GM19372 (cell line): Measurements from ENCODE around the gene ADGRA3.

Experiments
- ATAC-seq: cut with Tn5 transposase; IDR thresholded peaks from one replicate; pipeline ENCODE4 v1.9.1; 2021; ENCODE audit warnings: mild to moderate bottlenecking, low read depth, moderate library complexity; ENCODE audit not compliant: unreplicated experiment

Gene ADGRA3

DNA sequence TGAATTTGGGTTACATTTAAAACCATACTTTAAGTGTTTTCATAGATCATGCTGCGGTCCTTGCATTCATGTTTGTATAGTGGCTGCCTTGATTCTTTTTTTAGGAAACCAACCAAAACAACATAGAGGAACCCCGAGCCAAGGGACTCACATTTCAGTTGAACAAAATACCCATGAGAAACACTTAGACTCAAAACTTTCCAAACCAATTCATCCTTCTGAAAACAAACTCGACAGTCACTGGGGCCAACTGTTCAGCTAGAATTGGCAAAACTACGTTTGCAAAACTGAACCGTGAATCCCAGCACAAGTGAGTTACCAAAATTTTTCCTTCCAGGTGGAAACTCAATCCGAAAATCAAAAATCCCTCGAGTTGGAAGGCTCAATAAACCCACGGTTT, 1.4 kb downstream of the ADGRA3 start:
- ATAC-seq = no peak

DNA sequence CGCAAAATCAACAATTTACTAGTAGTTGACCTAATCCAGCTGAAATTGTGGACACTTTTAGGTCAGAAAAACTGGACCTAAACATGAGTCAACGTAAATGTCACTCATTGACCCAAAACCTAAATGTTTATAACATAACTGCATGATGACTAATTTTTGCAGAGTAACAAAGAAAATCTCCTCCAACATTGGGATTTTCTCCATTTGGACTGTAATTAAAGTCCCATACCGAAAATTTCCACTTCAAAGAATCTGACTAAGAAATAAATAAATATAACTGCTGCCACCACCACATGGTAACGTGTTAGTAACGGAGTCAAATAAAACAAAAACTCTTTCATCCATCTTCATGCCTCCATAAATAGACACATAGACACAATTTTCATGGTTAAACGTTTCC, 1.9 kb downstream of the ADGRA3 start:
- ATAC-seq = no peak

DNA sequence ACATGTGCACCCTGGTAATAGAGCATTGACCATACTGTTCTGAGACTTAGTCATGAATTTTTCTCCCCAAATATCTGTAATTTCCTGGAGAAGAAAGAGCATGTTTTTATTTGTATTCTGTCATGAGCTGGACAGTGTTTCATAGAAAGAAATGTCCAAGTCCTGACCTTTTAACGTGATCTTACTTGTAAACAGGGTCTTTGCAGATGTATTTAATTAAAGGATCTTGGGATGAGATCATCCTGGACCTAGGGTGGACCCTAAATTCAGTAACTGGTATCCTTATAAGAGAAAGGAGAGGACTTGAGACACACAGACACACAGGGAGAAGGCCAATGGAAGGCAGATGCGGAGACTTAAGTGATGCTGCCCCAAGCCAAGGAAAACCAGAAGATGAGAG, 3.6 kb downstream of the ADGRA3 start:
- ATAC-seq = no peak

DNA sequence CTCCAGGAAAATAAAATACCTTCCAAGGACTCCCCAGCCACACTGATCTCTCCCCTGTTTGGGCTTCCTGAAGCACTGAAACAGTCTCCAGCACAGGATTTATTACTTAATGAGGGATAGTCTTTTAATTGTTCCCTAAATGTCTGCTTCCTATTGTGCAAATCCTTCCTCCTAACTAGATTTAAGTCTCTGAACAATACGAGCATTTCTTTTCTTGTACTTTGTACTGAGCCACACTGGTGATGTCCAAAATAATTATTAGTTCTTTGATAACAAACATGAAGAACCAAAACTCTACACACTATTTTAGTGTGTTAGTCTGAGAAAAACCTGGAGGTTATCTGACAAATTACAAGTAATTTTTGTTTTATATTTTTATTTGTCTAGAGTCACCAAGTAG, 5.1 kb downstream of the ADGRA3 start:
- no peak for ATAC-seq

DNA sequence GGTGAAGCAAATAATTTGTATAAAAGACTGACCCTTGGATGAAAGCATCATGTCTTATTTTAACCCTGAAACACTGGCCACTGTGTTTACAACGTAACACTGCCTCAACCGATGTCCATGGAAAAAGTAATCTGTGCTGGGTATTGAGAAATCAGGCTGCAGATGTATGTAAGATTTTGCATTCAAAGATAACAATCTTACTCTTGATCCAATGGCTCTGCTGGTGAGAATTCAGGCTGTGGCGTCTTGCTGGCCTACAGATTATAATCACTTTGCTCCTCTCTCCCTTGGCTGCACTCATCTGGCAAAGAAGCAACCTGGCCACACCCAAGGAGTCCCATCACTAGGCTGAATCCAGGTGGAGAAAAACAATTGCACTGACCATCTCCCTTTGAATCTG, 7.5 kb downstream of the ADGRA3 start:
- no peak for ATAC-seq

DNA sequence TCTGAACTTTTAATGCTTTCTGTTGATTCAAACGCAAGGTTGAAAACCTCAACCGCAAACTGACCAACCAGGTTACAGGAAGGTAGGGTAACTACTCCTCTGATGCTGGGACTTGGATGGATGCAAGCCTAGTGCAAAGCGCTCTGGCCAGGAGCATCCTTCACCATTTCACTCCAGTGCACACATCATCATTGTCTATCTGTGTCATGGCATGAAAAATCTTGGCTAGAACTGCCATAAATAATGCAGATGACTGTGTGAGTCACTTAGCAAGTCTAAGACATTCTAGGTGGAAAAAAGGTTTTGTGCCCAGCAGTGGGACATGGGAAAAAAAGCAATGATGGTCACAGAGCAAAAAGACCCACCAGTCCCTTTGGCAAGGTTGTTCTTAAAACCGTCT, 10.9 kb downstream of the ADGRA3 start:
- ATAC-seq = no peak

DNA sequence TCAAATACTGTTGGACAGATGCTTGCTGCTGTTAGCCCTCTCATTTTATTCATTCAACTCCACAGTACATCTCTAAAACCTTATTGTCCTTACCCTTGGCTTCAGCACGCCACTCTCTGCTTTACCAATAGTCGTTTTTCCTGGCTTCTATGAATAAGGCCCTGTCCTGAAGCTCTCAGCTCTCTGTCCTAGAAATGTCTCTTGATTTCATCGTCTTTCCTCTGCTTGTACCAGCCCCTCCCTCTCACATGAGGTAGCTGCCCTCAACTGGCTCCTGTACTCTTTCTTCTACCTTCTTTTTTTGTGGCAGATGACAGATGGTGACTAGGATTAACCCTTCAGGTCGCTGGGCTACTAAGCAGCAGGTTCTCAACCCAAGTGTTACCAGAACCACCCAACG, 11.4 kb downstream of the ADGRA3 start:
- no peak for ATAC-seq

DNA sequence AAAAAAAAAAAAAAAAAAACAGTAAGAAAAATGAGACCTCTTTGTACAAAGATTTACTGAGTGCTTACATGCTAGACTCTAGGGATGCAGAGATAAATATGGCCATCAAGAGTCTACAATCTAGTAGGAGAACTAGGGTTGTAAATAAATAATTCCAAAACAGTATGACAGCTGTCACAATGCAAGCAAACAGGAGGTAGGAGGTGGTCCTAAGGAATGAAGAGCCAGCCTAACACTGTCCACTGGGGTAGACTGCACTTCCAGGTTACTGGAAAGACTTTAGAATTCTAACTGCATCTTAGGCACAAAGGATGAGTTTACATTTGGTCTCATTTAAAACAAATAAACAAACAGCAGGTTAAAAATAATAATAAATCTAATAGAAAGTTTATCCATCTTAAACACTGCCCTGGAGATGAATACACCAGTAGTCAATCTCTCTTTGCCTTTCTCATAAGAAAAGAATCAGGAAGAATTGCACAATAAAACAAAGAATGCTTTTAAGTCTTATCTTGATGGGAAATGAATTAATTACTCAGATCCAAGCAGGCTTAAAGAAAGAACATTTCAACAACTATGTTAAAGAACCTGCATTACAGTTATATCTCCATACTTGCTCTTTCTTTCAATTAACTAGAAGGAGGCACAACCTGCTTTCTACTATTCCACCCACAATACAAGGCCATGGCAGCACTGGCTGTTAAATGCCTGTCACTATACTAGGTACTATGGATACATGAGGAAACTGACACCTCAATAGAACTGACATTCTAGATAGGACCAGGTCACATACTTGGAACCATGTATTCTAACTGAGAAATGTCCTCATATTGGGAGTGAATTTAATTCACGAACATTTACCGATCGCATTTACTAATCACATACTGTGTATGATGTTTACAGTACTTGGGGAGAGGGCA, 12.7 kb downstream of the ADGRA3 start:
- no peak for ATAC-seq

DNA sequence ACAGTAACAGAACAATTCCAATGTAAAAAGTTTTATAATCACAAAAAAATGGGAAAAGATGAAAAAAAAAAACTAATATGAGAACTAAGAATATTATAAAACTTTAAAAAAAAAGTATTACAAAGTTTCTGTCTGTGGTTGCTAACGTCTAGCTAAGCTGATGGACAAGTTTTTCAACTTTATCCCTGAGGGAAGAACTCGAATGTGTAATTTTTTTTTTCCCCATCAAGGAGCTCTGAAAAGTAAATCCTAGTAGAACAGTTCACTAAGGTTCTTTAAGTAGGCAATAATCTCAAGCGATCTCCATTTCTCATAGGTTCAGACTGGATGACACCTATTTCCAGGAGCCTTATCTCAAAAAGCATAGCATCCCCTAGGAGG, 14.2 kb downstream of the ADGRA3 start:
- ATAC-seq = no peak

DNA sequence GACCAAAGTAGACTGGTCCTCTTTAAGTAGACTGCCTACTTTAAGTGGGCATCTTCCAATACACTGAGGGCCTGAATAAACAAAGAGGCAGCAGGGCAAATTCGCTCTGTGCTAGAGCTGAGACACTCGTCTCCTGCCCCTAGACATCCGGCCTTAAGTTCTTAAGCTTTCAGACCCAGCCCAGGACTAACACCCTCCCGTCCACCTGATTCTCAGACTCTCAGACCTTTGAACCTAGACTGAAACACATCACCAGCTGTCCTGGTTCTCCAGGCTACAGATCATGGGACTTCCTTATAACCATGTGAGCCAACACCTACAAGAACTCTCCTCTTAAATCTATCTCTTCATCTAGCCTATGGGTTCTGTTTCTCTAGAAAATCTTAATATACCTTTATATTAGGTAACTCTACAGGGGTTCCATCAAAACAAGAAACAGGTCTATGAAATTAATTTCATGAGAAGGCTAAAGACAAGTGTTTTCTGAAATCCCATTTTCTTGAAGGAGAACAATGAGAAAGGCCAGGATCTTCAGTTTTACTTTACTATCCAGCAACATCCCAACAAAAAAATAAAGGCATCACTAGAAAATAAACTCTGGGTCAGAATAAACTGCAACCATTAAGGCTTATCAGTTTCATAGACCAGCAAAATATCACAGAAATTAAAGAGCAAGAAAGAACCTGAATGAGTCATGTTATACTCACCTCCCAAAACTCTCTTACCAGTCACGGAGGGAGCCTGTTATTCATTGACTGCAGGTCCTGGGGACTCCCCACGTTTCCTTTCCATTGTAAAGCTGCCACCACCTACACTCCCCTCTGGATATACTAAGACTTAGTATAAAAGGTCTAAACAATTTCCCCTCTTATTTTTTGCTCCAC, 14.8 kb downstream of the ADGRA3 start:
- no peak for ATAC-seq

DNA sequence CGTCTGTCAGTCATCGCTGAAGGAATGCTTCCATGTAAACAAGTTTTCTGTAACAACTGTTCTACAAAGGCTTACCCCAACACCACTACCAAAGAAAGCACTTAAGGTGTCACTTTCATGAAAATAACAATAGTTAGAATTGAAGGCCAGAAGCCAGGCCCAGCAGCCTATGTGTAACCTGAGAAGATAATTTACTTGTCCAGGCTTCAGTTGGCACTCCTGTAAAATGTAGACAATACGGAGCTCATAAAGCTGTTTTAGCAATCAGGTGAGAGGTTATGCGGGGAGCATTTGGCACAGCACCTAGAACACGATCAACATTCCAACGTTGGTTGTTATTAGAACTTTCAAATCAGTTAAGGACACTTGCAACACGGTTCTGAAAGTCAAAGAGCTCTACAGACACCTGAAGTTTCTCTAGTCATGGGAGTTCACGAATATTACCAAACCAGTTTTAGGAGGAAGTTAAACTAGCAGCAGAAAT, 15.7 kb downstream of the ADGRA3 start:
- ATAC-seq = no peak

DNA sequence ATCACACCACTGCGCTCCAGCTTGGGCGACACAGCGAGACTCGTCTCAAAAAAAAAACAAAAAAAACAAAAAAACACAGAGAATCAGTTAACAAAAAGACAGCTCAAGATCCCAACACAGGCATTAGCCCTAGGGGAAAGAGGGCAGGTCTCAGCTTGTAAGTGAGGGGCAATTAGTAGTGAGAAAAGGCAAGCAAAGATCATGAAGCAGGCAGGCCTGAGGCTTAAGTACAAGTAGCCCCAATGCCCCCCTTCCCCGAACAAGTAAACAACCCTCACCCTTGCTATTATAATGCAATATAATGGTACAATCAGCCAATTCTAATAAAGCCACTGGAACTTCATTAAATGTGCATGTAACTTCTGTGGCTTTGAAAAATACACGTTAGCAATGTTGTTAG, 17.0 kb downstream of the ADGRA3 start:
- ATAC-seq = no peak

DNA sequence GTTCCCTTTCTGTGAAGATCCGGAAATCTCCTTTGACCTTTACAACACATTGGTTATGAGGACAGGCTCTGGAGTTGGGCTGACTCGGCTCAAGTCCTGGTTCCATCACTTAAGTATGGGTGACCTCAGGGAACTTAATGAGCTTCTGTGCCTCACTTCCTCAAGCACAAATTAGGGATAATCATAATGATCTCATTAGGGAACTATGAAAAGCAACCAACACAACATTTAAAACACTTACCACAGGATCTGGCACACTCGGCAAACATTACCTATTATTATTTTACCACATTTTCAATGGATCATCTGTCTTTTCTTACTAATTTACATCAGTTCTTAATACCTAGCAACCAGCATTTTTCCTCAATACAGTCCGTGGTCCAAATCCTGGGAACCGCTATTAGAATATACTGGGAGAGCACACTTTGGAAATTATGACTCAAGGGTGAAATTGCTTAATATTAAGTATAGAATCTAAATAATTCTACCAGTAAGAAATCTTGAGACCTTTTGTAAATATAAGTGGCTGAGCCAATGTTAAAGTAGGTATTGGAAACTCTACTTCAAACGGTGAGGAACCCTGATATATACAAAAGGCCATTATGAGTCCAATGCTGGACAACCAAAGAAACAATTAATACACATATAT, 19.6 kb downstream of the ADGRA3 start:
- ATAC-seq = no peak

DNA sequence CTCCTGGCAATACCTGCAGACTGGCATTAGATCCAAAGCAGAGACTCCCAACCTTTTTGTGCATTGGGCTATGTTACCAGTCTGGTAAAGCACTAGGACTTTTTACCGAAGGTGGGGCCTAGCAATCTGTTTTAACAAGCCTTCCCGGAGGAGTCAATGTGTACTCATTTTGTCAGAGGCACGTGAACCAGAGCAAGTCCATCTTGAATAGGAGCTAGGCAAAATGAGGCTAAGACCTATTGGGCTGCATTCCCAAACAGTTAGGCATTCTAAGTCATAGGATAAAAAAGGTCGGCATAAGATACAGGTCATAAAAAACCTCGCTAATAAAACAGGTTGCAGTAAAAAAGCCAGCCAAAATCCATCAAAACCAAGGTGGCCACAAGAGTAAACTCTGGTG, 22.3 kb downstream of the ADGRA3 start:
- no peak for ATAC-seq

DNA sequence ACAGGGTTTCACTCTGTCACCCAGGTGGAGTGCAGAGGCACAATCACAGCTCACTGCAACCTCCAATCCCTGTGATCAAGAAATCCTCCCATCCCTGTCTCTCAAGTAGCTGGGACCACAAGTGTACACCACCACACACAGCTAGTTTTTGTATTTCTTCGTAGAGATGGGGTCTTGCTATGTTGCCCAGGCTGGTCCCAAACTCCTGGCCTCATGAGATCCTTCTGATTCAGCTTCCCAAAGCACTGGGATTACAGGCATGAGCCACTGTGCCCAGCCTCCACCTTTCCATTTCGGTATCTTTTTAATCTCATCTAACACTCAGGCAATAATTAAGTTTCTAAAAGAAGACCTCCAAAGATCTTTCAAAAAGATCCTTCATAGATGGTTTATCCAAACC, 22.9 kb downstream of the ADGRA3 start:
- ATAC-seq = no peak

DNA sequence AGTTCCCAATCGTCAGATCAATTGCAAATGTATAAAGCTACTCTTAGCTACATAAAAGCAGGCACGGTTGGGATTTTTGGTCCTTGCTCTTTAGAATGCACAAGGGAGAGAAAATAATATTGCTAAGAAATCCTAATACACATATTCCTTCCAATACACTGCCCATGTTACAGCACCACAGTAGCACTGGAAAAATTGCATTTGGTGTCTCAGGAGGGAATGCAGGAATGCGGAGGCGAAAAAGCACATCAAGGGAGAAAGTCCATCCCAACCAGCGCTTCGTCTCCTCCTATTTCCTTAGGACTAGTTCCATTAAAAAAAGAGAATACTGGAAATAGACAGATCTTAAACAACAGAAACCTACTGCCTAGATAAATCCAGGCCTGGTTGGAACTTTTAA, 23.9 kb downstream of the ADGRA3 start:
- ATAC-seq = no peak

DNA sequence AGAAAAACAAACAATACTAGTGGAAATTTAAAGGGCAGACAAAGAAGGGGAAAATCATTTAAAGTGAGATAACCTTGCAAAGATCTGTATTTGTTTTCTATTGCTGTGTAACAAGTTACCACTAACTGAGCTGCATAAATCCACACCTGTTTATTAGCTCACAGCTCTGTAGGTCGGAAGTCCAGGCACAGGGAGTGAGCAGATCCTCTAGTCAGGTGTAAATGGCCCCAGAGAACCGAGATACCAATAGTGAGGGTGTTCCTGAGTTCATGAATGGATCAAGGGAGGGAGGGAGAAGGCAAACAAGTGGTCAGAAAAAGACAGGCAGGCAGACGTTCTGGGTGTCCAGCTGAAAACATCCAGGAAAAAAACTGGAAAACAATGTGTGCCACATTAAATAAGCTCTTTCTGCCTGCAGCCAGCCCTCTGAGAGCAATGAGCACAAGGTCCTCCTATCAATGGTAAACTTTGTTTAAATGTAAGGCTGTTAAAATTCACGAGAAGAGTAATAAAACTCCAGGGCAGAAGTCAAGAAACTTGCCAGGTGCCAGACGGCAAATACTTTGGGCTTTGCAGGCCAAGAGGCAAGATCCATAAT, 25.0 kb downstream of the ADGRA3 start:
- no peak for ATAC-seq

DNA sequence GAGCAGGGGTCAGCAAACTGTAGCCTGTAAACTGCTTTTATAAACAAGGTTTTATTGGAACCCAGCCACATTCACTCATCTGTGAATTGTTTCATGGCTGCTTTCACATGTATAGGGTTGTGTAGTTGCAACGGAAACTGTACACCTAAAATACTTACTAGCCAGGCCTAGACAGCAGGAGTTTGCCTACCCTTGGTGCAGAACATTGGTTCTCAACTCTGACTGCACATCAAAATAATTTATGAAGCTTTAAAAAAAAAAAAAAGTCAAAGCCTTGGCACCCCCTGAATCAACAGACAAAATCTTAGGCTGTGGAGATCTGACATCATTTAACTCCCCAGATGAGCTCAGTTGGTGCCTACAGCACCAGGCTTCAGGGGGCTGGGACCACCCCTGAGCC, 27.8 kb downstream of the ADGRA3 start:
- no peak for ATAC-seq

DNA sequence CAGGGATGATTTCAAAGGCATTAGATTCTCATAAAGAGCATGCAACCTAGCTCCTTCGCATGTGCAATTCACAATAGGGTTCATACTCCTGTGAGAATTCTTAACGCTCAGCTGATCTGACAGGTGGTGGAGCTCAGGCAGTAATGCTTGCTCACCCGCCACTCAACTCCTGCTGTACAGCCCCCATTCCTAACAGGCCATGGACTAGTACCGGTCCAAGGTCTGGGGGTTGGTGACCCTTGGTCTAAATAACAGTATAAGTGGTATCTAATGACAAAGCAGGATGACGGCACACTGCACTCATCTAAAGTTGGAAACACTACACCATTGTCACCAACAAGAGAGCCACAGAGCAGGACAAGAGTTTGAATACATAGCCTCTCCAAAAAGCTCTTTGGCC, 28.5 kb downstream of the ADGRA3 start:
- ATAC-seq = no peak

DNA sequence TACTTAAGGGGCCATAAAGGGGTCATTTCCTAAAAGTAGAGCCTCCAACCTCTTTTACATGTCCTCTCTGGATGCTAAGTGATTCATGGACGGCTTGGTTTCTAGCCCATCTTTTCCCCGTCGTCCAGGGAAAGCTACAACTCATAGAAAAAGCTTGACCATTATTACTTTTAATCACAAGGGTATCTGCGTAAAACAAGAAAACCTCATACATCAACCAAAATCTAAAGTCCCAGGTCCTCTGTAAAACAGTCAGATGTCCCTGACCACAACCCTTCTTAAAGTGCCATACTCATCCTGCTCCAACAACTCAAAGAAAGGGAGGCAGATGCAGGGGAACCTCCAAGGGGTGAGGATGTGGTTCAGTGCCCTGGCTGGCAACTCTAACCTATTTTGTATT, 29.6 kb downstream of the ADGRA3 start:
- no peak for ATAC-seq

DNA sequence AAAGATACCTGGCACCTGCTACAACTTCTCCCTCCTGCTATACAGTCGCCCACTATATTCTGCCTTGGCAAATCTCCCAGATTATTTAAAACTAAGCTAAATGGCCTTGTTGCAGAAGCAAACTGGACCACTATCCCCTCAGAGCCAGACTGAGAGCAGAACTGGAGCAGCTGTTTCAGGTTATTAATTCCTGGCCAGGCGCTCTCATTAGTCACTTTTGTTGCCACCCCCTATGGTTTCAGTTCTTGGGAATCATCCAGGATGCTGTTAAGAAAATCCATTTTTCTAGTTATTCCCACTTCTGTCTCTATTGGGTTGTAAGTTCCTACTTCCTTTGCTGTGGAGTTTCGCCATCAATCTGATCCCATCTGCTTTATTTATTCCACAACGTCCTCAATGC, 30.1 kb downstream of the ADGRA3 start:
- ATAC-seq = no peak
